ENCODE data around the gene EID1. TPM values are rescaled to one million over a fixed set of nuclear protein-coding genes. Genes with fewer than 3 reads are reported as not detected.

EID1 gene
- total RNA-seq, 1 experiment from 2014 or later = 102 TPM

GRCh38 chr15:48856942-48857341, 21.0 kb upstream of the EID1 start:
- H3K9me3 ChIP-seq (ENCODE audit: control insufficient read depth, insufficient read depth, low read depth, low read length) = no peaks in the 10 kb centered on the region
- BruUV-seq (replicated peaks) = no TSS peak
- POLR2A ChIA-PET = no interaction called here
- no peak for ATAC-seq
- H3K4me1 ChIP-seq (ENCODE audit: control insufficient read depth, insufficient read depth, low read length) = peaks cover 4% of the 10 kb centered on the region; the same call in 1 of the 2 replicates
- H3K27me3 ChIP-seq (ENCODE audit: control insufficient read depth, insufficient read depth, low read length) = no peaks in the 10 kb centered on the region
- CTCF ChIA-PET = interaction anchor here (0.5 to 0.7 kb wide), 3 partner anchors 21 to 506 kb away, joined by 3 to 4 read pairs (median 3); partner anchors contain the start of gene EID1
- no peak for TF ChIP-seq SIN3A (IDR thresholded peaks at IDR 0.05; ENCODE audit: borderline replicate concordance, insufficient read depth, low read depth, low read length)
- no peak for TF ChIP-seq TCF7L2 (IDR thresholded peaks at IDR 0.05; ENCODE audit: low read depth, low read length)
- TF ChIP-seq POLR2AphosphoS5 (IDR thresholded peaks at IDR 0.05; ENCODE audit: low read depth, low read length) = no peak
- no peak for TF ChIP-seq CTCF (IDR thresholded peaks at IDR 0.05)
- no peaks in the 10 kb centered on the region for H3K36me3 ChIP-seq (ENCODE audit: control insufficient read depth, insufficient read depth, low read length)
- in situ Hi-C loops (cut with HindIII; ENCODE audit: low pct_unique_long_range_greater_than_20kb, low sequenced_read_pairs) (no loop called here), intact Hi-C loops (cut with micrococcal nuclease; ENCODE audit: unreplicated experiment) (no loop called here)
- H3K4me3 ChIP-seq (ENCODE audit: low read depth in 2 of 2, low read length in 2 of 2) = no peak overlapping the region
- DNase-seq (ENCODE audit: low read depth, low spot score) = no peak
- H3K27ac ChIP-seq (ENCODE audit: low read length) = no peak overlapping the region

- Histone ChIP-seq H3K27ac (ENCODE audit: low read length) (no peak overlapping the region), H3K4me1 (ENCODE audit: control insufficient read depth, insufficient read depth, low read length) (peaks cover 4% of the 10 kb centered on the region; the same call in 1 of the 2 replicates), H3K9me3 (ENCODE audit: control insufficient read depth, insufficient read depth, low read depth, low read length) (no peaks in the 10 kb centered on the region), H3K4me3 (ENCODE audit: low read depth in 2 of 2, low read length in 2 of 2) (no peak overlapping the region), H3K36me3 (ENCODE audit: control insufficient read depth, insufficient read depth, low read length) (no peaks in the 10 kb centered on the region), H3K27me3 (ENCODE audit: control insufficient read depth, insufficient read depth, low read length) (no peaks in the 10 kb centered on the region)
- ATAC-seq (no peak), DNase-seq (ENCODE audit: low read depth, low spot score) (no peak)
- intact Hi-C loops (cut with micrococcal nuclease; ENCODE audit: unreplicated experiment) (no loop called here), in situ Hi-C loops (cut with HindIII; ENCODE audit: low pct_unique_long_range_greater_than_20kb, low sequenced_read_pairs) (no loop called here)
- TF ChIP-seq POLR2AphosphoS5 (IDR thresholded peaks at IDR 0.05; ENCODE audit: low read depth, low read length) (no peak), CTCF (IDR thresholded peaks at IDR 0.05) (no peak)
- POLR2A ChIA-PET = no interaction called here
- no TSS peak for BruUV-seq (replicated peaks)
- CTCF ChIA-PET = no interaction called here
Observed at GRCh38 chr15:48858401-48858800, 19.5 kb upstream of the EID1 start.

GRCh38 chr15:48859426-48859825, 18.5 kb upstream of the EID1 start:
- TF ChIP-seq CTCF (IDR thresholded peaks at IDR 0.05) (no peak), REST (IDR thresholded peaks at IDR 0.05; ENCODE audit: insufficient read depth in 1 of 2, low read depth in 2 of 2, low read length in 1 of 2) (no peak), POLR2AphosphoS5 (IDR thresholded peaks at IDR 0.05; ENCODE audit: low read depth, low read length) (no peak), TCF7L2 (IDR thresholded peaks at IDR 0.05; ENCODE audit: low read depth, low read length) (no peak)
- no peaks in the 10 kb centered on the region for H3K36me3 ChIP-seq (ENCODE audit: control insufficient read depth, insufficient read depth, low read length)
- in situ Hi-C loops (cut with HindIII; ENCODE audit: low pct_unique_long_range_greater_than_20kb, low sequenced_read_pairs) = no loop called here
- intact Hi-C loops (cut with micrococcal nuclease; ENCODE audit: unreplicated experiment) = no loop called here
- ChIA-PET POLR2A (no interaction called here), CTCF (no interaction called here)
- no peaks in the 10 kb centered on the region for H3K9me3 ChIP-seq (ENCODE audit: control insufficient read depth, insufficient read depth, low read depth, low read length)
- BruUV-seq (replicated peaks) = no TSS peak
- DNase-seq (ENCODE audit: low read depth, low spot score) (no peak), ATAC-seq (no peak)
- H3K27me3 ChIP-seq (ENCODE audit: control insufficient read depth, insufficient read depth, low read length) = no peaks in the 10 kb centered on the region
- no peak overlapping the region for H3K4me3 ChIP-seq (ENCODE audit: low read depth in 2 of 2, low read length in 2 of 2)
- no peak overlapping the region for H3K27ac ChIP-seq (ENCODE audit: low read length)
- peaks cover 4% of the 10 kb centered on the region; the same call in 1 of the 2 replicates for H3K4me1 ChIP-seq (ENCODE audit: control insufficient read depth, insufficient read depth, low read length)
